HG02571 (cell line): ENCODE measurements around the gene UBALD1.

ENCODE experiments used
- ATAC-seq: cut with Tn5 transposase; IDR thresholded peaks from one replicate; pipeline ENCODE4 v1.9.1; 2021; ENCODE audit warnings: mild to moderate bottlenecking, moderate library complexity; ENCODE audit not compliant: unreplicated experiment

The UBALD1 gene

GRCh38 chr16:4561596-4561995 is 53.1 kb downstream of the UBALD1 start:
- ATAC-seq = no peak
